Measurements from ENCODE around the gene THRA. TPM values are rescaled to one million over a fixed set of nuclear protein-coding genes. Genes with fewer than 3 reads are reported as not detected.
A peak's percentile ranks its signal among the peaks of the same experiment; 100 is the strongest.

The THRA gene
- total RNA-seq, 3 donors from 2014 or later (not counting 1 experiment from before 2014, with no cell fraction given) = 40.8 to 55.7 (median 42.3) TPM

DNA sequence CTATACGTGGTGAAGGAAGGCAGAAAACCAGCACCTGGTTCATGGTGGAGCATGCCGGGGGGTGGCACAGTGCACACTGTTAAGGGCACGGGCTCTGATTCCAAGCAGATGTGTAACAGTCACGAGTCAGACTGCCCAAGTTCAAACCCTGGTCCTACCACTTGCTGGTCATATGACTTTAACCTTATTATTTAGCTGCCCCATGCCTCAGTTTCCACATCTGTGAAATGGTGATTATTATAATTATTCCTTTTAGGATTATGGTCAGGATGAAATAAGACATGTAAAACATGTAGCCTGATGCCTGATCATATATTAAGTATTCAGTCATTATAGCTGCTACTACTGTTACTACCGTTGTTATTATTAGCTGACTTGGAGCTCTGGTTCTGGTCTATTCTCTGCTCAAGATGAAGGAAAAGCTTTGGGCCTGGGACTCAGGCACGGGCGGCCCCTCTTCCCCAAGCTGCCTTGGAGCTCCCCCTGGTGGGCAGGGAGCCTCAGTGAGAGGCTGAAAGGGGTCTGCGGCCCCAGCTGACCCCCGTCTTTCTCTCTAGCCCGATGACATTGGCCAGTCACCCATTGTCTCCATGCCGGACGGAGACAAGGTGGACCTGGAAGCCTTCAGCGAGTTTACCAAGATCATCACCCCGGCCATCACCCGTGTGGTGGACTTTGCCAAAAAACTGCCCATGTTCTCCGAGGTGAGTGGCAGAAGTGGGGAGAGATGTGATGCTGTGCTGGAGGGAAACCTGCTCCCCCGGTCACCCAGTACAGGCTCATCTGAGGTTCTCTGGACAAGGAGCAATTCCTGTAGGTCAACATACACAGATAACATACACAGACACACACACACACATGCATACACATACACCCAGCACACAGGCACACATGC, 23.6 kb downstream of the THRA start:
- no peak overlapping the region for H3K4me3 ChIP-seq (ENCODE audit: low read length)
- Mint-ChIP-seq H3K27me3 (ENCODE audit: low read depth in 2 of 2) (no peaks in the 10 kb centered on the region), H3K4me1 (peaks cover 0 to 17% of the 10 kb centered on the region in 2 donors), H3K4me3 (no peak overlapping the region), H3K9me3 (no peaks in the 10 kb centered on the region), H3K36me3 (peaks cover 12% of the 10 kb centered on the region), H3K27ac (peak overlapping the region in 1 of 2 donors; percentile 58)
- no peaks in the 10 kb centered on the region for H3K4me1 ChIP-seq (ENCODE audit: control insufficient read depth, insufficient read depth, low read length)
- 74% methylated on average over 17 of the region's 17 CpGs for WGBS (ENCODE audit: insufficient coverage)
- no peak overlapping the region for H3K27ac ChIP-seq (ENCODE audit: low read length)
- H3K27me3 ChIP-seq (ENCODE audit: control insufficient read depth, insufficient read depth, low read length) = no peaks in the 10 kb centered on the region
- intact Hi-C loops (cut with micrococcal nuclease) = no loop called here
- TF ChIP-seq, protein P1, sequence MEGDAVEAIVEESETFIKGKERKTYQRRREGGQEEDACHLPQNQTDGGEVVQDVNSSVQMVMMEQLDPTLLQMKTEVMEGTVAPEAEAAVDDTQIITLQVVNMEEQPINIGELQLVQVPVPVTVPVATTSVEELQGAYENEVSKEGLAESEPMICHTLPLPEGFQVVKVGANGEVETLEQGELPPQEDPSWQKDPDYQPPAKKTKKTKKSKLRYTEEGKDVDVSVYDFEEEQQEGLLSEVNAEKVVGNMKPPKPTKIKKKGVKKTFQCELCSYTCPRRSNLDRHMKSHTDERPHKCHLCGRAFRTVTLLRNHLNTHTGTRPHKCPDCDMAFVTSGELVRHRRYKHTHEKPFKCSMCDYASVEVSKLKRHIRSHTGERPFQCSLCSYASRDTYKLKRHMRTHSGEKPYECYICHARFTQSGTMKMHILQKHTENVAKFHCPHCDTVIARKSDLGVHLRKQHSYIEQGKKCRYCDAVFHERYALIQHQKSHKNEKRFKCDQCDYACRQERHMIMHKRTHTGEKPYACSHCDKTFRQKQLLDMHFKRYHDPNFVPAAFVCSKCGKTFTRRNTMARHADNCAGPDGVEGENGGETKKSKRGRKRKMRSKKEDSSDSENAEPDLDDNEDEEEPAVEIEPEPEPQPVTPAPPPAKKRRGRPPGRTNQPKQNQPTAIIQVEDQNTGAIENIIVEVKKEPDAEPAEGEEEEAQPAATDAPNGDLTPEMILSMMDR (IDR thresholded peaks at IDR 0.05) = peak; percentile 56
- ATAC-seq = peak; percentile 59 to 89 (median 75)
- peaks cover 56% of the 10 kb centered on the region for H3K36me3 ChIP-seq (ENCODE audit: control insufficient read depth, insufficient read depth, low read length)
- no peaks in the 10 kb centered on the region for H3K9me3 ChIP-seq (ENCODE audit: control insufficient read depth, insufficient read depth, low read length)
- DNase-seq = peak; percentile 61 to 80

DNA sequence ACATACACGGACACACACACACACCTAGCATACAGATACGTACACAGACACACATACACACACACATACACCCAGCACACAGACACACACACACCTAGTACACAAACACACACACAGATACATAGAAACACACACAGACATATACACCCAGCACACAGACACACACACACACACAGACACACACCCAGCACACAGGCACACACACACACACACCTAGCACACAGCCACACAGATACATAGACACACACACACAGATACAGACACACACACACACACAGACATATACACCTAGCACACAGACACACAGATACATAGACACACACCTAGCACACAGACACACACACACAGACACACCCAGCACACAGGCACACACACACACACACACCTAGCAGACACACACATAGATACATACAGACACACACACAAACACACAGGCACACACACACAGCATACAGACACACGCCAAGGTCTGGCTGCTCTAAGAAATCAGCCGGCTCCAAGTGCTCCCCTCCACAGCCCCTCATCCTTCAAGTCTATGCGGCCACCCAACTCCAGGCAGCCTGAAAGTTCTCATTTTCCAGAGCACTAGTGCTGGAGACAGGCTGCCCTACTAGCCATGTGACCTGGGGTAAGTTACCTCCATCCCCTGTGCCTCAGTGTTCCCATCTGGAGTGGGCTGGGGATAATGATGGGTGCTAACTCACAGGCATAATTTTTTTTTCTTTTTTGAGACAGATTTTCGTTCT, 24.5 kb downstream of the THRA start:
- ATAC-seq (no peak), DNase-seq (no peak)
- peaks cover 0 to 21% of the 10 kb centered on the region in 2 donors for H3K4me1 Mint-ChIP-seq
- Histone ChIP-seq H3K27ac (ENCODE audit: low read length) (no peak overlapping the region), H3K9me3 (ENCODE audit: control insufficient read depth, insufficient read depth, low read length) (no peaks in the 10 kb centered on the region), H3K36me3 (ENCODE audit: control insufficient read depth, insufficient read depth, low read length) (peaks cover 59% of the 10 kb centered on the region), H3K4me1 (ENCODE audit: control insufficient read depth, insufficient read depth, low read length) (no peaks in the 10 kb centered on the region), H3K4me3 (ENCODE audit: low read length) (no peak overlapping the region), H3K27me3 (ENCODE audit: control insufficient read depth, insufficient read depth, low read length) (no peaks in the 10 kb centered on the region)
- WGBS (ENCODE audit: insufficient coverage) = 92% methylated on average over 6 of the region's 6 CpGs
- peaks cover 12% of the 10 kb centered on the region for H3K36me3 Mint-ChIP-seq
- intact Hi-C loops (cut with micrococcal nuclease) = no loop called here
- H3K9me3 Mint-ChIP-seq = no peaks in the 10 kb centered on the region
- H3K4me3 Mint-ChIP-seq = no peak overlapping the region
- no peaks in the 10 kb centered on the region for H3K27me3 Mint-ChIP-seq (ENCODE audit: low read depth in 2 of 2)
- TF ChIP-seq, protein P1 (IDR thresholded peaks at IDR 0.05) = no peak
- peak overlapping the region in 1 of 2 donors; percentile 58 for H3K27ac Mint-ChIP-seq

- Mint-ChIP-seq H3K9me3 (no peaks in the 10 kb centered on the region), H3K36me3 (peaks cover 12% of the 10 kb centered on the region), H3K4me3 (no peak overlapping the region), H3K4me1 (peaks cover 0 to 21% of the 10 kb centered on the region in 2 donors), H3K27me3 (ENCODE audit: low read depth in 2 of 2) (no peaks in the 10 kb centered on the region), H3K27ac (peak overlapping the region in 1 of 2 donors; percentile 58)
- no peak for ATAC-seq
- intact Hi-C loops (cut with micrococcal nuclease) = no loop called here
- no peak for DNase-seq
- Histone ChIP-seq H3K4me1 (ENCODE audit: control insufficient read depth, insufficient read depth, low read length) (no peaks in the 10 kb centered on the region), H3K36me3 (ENCODE audit: control insufficient read depth, insufficient read depth, low read length) (peaks cover 61% of the 10 kb centered on the region), H3K27me3 (ENCODE audit: control insufficient read depth, insufficient read depth, low read length) (no peaks in the 10 kb centered on the region), H3K27ac (ENCODE audit: low read length) (no peak overlapping the region), H3K9me3 (ENCODE audit: control insufficient read depth, insufficient read depth, low read length) (no peaks in the 10 kb centered on the region), H3K4me3 (ENCODE audit: low read length) (no peak overlapping the region)
- 97% methylated on average over 28 of the region's 28 CpGs for WGBS (ENCODE audit: insufficient coverage)
- TF ChIP-seq, protein P1 (IDR thresholded peaks at IDR 0.05) = no peak
These were observed 25.3 kb downstream of the THRA start for GRCh38 chr17:40087903-40088718.
